Ecto neural progenitor cell (in vitro differentiated cells): ENCODE measurements around the gene ZBTB22.
"Not testable (repeated sequence)": the region's sequence is repeated elsewhere in the genome, so short reads cannot be mapped to it uniquely, and the experiment has no call there.

Experiments
- DNase-seq: peaks from one replicate; pipeline ENCODE4 v3.0.0-alpha.2; 2018; ENCODE audit warnings: low spot score

The ZBTB22 gene

GRCh38 chr6:33279971-33280511 lies 37.5 kb downstream of the ZBTB22 start:
- DNase-seq: peak; percentile 64

DNA sequence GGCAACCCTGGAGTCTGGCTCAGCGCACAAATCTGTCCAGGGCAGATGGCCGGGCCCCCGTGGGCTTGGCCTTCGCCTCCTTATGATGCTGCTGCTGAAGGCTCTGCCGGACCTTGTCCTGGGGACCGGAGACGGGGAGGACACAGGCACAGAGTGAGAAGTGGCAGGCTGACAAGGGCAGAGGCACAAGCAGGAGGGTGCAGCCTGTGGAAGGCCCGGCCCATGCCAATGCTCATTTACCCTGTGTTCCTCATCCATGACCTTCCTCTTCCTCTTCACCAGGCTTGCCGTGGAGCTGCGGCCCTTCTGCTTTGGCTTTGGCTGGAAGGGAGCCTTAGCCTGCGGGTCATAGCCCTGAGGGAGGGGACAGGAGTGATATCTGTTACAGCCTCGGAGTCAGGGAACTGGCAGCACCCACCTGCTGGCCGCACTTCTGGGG lies 38.3 kb downstream of the ZBTB22 start:
- DNase-seq: no peak

DNA sequence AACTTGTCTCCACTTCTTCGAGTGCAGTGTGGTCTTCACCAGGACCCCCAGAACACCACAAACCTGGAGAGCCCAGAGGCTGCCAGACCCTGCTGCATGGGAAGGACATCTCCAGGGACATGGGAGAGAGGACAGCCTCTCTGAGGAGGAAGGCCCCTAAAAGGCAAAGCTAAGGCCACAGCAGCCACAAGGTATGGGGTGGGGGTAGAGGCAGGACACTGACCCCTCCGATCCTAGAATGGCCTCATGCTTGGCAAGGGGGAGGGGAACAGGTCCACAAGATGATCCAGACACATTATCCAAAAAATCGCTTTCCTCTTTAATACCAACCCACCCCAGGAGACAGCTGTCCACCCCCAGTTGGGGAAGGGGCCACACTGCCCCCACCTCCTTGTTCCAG lies 38.7 kb downstream of the ZBTB22 start:
- DNase-seq: no peak

DNA sequence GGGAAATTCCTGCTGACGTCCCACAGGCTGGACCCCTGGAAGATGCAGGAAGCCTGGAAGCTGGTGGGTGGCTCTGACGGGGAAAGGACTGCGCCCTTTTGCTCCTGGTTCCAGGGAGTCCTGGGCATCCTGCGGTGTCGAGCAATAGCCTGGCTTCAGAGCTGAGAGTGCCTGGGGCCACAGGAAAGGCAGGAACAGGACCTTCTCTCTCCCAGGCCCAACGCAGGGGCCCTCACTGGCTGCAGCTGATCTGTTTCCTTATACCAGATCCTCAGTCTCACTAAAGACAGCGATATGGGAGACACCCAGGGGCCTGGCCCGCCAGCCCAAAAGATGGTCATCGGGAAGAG lies 39.2 kb downstream of the ZBTB22 start:
- no peak for DNase-seq

GRCh38 chr6:33277663-33278391 lies 39.7 kb downstream of the ZBTB22 start:
- peak; percentile 48 for DNase-seq

- peak; percentile 90 for DNase-seq
Observed at GRCh38 chr6:33276864-33277662, 40.5 kb downstream of the ZBTB22 start, which contains the start of gene B3GALT4. Gene B3GALT4 (plus strand): TSS chr6:33277123. CDS start chr6:33277420, 297 bp downstream.

- no peak for DNase-seq
Observed at GRCh38 chr6:33276581-33276863, 41.0 kb downstream of the ZBTB22 start.

DNA sequence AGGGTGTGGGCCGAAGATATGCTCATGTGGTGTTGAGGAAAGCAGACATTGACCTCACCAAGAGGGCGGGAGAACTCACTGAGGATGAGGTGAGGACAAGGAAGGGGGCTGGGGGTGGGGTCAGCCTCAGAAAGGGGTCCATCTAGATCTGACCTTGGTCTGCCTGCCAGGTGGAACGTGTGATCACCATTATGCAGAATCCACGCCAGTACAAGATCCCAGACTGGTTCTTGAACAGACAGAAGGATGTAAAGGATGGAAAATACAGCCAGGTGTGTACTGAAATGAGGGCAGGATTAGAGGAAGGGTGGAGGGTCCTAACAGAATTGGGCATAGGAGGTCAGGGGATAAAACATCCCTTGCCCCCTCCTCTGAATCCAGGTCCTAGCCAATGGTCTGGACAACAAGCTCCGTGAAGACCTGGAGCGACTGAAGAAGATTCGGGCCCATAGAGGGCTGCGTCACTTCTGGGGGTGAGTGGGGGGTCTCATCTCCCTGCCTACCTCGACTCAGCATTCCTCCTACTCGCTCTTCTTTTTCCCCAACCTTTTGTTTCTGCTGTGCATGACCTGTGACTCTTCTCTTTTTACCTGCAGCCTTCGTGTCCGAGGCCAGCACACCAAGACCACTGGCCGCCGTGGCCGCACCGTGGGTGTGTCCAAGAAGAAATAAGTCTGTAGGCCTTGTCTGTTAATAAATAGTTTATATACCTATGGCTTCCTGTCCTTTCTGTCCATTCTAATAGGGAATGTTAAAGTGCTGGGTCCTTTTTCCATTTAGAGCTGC lies 41.6 kb downstream of the ZBTB22 start:
- DNase-seq: not testable (repeated sequence)

DNA sequence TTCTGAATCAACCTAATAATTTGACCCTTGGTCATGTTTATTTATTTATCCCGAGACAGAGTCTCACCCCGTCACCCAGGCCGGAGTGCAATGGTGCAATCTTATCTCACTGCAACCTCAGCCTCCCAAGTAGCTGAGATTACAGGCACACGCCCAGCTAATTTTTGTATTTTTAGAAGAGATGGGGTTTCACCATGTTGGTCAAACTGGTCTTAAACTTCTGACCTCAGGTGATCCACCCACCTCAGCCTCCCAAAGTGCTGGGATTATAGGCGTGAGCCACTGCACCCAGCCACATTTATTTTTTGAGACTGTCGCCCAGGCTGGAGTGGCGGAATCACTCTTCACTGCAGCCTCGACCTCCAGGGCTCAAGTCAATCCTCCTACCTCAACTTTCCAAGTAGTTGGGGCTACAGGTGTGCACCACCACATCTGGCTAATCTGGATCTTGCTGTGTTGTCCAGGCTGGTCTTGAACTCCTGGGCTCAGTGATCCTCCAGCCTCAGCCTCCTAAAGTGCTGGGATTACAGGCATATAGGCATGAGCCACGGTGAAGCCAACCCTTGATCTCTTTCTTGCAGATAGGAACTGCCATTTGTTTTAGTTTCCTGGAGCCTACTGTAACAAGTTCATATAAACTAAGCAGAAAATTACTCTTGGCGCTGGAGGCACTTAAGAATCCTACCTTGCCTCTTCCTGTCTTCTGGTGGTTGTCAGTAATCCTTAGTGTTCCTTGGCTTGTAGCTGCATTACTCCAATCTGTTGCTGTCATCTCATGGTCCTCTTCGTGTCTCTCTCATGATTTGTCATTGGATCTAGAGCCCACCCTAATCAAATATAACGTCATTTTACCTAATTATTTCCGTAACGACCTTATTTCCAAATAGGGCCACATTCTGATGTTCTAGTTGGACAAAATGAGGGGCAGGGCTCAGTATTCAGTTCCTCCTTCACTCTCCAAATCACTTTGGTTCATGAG lies 43.3 kb downstream of the ZBTB22 start:
- DNase-seq: no peak

DNA sequence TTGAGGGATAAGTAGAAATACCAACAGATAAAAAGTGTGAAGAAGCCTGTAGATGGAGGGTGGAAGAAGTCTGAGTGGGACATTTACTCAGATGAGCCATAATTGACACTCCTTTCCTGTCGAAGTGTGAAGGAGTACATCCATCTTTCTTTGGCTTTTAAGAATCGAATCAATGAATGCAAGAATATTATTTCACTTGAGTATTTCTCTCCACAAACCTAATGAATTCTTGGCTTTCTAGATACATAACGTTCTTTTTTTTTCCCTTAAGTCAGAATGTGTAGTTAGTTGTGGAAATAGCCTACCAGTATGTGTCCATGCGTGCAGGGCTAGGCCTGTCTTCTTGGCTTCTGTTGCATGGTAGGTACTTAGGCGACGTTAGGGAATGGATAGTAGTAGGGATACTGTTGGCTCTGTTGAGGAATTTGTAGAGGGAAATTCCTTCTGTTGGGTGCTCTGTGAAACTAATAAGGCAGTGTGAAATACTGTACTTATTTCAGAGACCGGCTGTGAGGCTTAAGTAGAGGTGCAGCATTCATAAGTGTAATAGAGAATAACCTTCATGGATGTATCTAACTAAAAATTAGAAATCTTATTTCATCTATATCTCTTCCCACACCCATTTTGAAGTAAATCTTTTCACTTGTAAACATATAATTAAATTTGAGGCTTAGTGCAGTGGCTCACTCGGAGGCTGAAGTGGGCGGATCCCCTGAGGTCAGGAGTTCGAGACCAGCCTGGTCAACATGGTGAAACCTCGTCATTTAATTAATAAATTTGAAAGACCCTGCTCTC lies 44.2 kb downstream of the ZBTB22 start:
- DNase-seq: no peak

DNA sequence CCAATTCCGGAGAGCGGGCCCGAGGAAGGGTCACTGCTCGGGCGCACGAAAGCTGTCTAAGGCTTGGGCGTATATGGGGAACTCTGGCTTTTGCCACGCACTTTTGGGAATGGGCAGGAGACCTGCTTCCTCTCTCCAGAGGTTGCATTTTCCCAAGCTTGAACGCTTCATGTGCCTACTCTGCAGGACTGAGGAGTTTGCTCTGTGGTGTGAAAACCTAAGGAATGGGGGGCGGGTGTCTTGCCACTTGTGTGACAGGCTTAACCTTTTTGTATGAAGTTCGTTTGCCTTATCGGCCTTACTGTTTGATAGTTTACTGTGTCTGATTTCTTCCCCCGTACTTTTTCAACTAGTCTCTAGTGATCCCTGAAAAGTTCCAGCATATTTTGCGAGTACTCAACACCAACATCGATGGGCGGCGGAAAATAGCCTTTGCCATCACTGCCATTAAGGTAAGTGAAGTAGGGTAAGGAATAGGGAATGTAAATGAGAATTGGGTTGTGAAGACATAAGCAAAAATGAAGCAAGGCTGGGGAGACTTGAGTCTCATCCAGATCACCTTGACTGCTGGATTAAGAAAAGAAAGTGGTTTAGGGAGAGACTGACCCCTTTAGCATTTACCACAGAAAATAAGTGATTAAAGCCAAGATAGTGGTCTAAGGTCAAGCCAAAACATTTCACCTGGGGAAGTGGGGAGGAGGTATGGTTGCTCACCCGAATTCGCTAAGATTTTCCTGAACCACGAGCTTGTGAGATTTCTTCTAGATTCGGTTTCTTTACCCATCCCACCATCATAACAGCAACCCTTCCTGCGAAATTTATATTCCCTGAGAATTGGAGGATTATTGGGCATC lies 45.0 kb downstream of the ZBTB22 start:
- no peak for DNase-seq

DNA sequence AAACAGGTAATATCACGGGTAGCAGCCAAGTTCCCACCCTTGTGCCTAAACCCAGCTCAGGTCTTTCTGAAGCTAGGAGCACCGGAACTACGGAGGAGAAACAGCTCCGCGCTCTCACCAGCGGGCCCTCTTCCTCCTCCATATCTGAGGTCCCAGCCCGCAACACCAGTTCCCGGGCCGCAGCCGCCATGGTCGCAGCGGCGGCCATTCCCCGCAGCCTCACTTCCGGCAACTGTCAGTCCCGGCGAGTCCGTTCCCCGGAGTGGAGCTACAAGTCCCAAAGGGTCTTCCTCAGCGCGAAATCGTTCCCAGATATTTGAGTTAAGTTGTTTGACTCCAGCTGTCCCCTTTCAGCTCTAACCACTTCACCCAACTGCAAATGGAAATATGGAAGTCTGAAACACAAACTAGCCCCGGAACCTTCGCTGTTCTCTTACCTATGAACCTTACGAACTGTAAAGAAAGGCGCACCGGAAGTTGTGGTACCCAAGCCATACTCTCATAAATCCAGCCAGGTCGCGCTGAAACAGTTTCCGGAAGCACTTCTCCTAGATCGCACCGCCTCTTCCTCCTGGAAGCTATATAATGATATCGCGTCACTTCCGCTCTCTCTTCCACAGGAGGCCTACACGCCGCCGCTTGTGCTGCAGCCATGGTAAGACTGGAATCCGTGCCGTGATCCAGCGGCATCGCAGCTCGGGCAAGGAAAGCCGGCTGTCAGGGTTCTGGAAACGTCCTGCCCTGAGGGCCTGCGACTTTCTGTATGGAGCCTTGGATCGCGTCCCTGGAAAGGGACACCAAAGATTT lies 45.9 kb downstream of the ZBTB22 start, which contains the start of the genes RPS18 and VPS52:
Gene RPS18, plus strand, starts transcription at position 608 of the 807 bp plus-strand sequence. Its CDS starts 45 bp downstream, at position 653.
Gene VPS52, minus strand, starts transcription at position 409 of the 807 bp plus-strand sequence. Its CDS starts 201 bp downstream, at position 208.
- peak; percentile 91 for DNase-seq

GRCh38 chr6:33271117-33271467 lies 46.5 kb downstream of the ZBTB22 start:
- no peak for DNase-seq
